GM12878 (cell line): ENCODE data around the gene QPRT.

ENCODE experiments used
- CEBPB ChIP-seq, 2 experiments: fragments of 150-350 bp in 1 of 2; IDR thresholded peaks; 2 replicates each; pipeline ENCODE4 v1.6.1; 2012 to 2014; ENCODE audit warnings: low read depth in 2 of 2, low read length in 2 of 2, borderline replicate concordance in 1 of 2, inconsistent platforms in 1 of 2
- CHD2 ChIP-seq: IDR thresholded peaks from 2 replicates; pipeline ENCODE4 v1.6.1; 2011; ENCODE audit warnings: low read depth, low read length, improper control_type of control experiment, borderline replicate concordance
- CREB1 ChIP-seq: IDR thresholded peaks from 2 replicates; pipeline ENCODE4 v1.6.1; 2012; ENCODE audit warnings: low read depth, mild to moderate bottlenecking, inconsistent platforms
- CTCF ChIP-seq, 3 experiments: IDR thresholded peaks in 2 of 3; conservative IDR thresholded peaks in 1 of 3; 2 replicates each; pipeline ENCODE4 v1.5.1; 2011; ENCODE audit warnings: low read depth in 3 of 3, low read length in 3 of 3, mild to moderate bottlenecking in 3 of 3, control low read depth in 2 of 3, moderate library complexity in 2 of 3, inconsistent platforms in 1 of 3, mixed read lengths in 1 of 3; ENCODE audit not compliant: control insufficient read depth in 2 of 3, insufficient read depth in 1 of 3; ENCODE audit errors: extremely low read depth in 1 of 3
- EP300 ChIP-seq, 2 experiments: fragments of 150-350 bp in 1 of 2; IDR thresholded peaks; 2 replicates each; pipeline ENCODE4 v1.6.1; 2011 to 2012; ENCODE audit warnings: low read depth in 2 of 2, low read length in 2 of 2, borderline replicate concordance in 1 of 2, improper control_type of control experiment in 1 of 2, inconsistent platforms in 1 of 2; ENCODE audit not compliant: control insufficient read depth in 1 of 2
- JUND ChIP-seq: IDR thresholded peaks from 2 replicates; pipeline ENCODE4 v1.6.1; 2012; ENCODE audit warnings: low read depth, mild to moderate bottlenecking, low read length, improper control_type of control experiment, moderate library complexity
- SMC3 ChIP-seq: IDR thresholded peaks from 2 replicates; pipeline ENCODE4 v1.6.1; 2011; ENCODE audit warnings: low read length, improper control_type of control experiment, borderline replicate concordance
- SP1 ChIP-seq: IDR thresholded peaks from one replicate; pipeline ENCODE4 v1.6.1; 2011; ENCODE audit warnings: low read depth, low read length
- TARDBP ChIP-seq: IDR thresholded peaks from 2 replicates; pipeline ENCODE4 v1.6.1; 2016; ENCODE audit warnings: borderline replicate concordance
- YY1 ChIP-seq: IDR thresholded peaks from 2 replicates; pipeline ENCODE4 v1.6.1; 2011; ENCODE audit warnings: low read depth, mild to moderate bottlenecking, low read length
- ZNF274 ChIP-seq: IDR thresholded peaks from one replicate; pipeline ENCODE4 v1.8.0; 2011; ENCODE audit not compliant: insufficient read length, insufficient read depth
- TF ChIP-seq, protein P1 (sequence below): fragments of 450-650 bp; formaldehyde crosslinking; IDR thresholded peaks from 2 replicates; pipeline ENCODE4 v1.5.0; 2022; ENCODE audit warnings: mild to moderate bottlenecking, missing genetic modification characterization
- TF ChIP-seq, protein P2 (sequence below): IDR thresholded peaks from 2 replicates; pipeline ENCODE4 v1.6.1; 2012; ENCODE audit warnings: improper control_type of control experiment, low read depth, low read length; ENCODE audit not compliant: insufficient replicate concordance
- TF ChIP-seq, protein P3 (sequence below): IDR thresholded peaks from 2 replicates; pipeline ENCODE4 v1.6.1; 2012; ENCODE audit warnings: mild to moderate bottlenecking, low read depth, low read length

DNA sequence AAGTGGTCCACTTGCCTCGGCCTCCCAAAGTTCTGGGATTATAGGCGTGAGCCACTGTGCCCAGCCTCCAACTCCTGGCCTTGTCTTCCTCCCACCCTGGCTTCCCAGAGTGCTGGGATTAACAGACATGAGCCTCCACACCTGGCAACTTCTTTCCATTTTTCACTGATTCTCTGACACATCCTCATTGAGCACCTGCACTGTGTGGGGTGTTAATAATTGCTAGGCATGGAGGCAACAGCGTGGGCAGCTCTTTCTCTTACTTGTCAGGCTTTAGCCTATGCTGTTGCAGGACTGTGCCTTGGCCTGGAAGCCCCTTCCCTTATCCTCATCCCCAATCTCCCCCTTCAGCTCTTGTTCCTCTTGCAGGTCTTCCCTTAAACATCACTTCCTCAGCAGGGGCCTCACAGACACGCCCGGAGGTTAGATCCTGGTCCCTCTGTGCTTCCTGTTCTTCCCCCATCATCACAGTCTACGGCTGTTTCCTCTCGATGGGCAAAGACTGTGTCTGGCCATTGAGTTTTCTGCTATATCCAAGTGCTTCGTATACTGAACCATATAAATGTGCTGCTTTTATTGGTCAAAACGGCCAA lies 7.9 kb downstream of the QPRT start:
- no peak for TF ChIP-seq CREB1
- no peak for TF ChIP-seq YY1
- TF ChIP-seq EP300 (IDR thresholded peaks at IDR 0.05; ENCODE audit: borderline replicate concordance in 1 of 2, control insufficient read depth in 1 of 2, low read depth in 2 of 2, low read length in 2 of 2) = no peak
- no peak for TF ChIP-seq CTCF (IDR thresholded peaks at IDR 0.05 in 2 of 3, conservative IDR thresholded peaks at IDR 0.05 in 1 of 3; ENCODE audit: control insufficient read depth in 2 of 3, extremely low read depth in 1 of 3, insufficient read depth in 1 of 3, low read depth in 3 of 3, low read length in 3 of 3)
- TF ChIP-seq CHD2 = no peak
- TF ChIP-seq JUND = no peak
- TF ChIP-seq SP1 = no peak
- TF ChIP-seq TARDBP = no peak
- TF ChIP-seq ZNF274 = no peak
- TF ChIP-seq, protein P1, sequence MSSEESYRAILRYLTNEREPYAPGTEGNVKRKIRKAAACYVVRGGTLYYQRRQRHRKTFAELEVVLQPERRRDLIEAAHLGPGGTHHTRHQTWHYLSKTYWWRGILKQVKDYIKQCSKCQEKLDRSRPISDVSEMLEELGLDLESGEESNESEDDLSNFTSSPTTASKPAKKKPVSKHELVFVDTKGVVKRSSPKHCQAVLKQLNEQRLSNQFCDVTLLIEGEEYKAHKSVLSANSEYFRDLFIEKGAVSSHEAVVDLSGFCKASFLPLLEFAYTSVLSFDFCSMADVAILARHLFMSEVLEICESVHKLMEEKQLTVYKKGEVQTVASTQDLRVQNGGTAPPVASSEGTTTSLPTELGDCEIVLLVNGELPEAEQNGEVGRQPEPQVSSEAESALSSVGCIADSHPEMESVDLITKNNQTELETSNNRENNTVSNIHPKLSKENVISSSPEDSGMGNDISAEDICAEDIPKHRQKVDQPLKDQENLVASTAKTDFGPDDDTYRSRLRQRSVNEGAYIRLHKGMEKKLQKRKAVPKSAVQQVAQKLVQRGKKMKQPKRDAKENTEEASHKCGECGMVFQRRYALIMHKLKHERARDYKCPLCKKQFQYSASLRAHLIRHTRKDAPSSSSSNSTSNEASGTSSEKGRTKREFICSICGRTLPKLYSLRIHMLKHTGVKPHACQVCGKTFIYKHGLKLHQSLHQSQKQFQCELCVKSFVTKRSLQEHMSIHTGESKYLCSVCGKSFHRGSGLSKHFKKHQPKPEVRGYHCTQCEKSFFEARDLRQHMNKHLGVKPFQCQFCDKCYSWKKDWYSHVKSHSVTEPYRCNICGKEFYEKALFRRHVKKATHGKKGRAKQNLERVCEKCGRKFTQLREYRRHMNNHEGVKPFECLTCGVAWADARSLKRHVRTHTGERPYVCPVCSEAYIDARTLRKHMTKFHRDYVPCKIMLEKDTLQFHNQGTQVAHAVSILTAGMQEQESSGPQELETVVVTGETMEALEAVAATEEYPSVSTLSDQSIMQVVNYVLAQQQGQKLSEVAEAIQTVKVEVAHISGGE (CRISPR knock-in tag) = no peak
- TF ChIP-seq CEBPB (IDR thresholded peaks at IDR 0.05; ENCODE audit: borderline replicate concordance in 1 of 2, low read depth in 2 of 2, low read length in 2 of 2) = no peak
- TF ChIP-seq SMC3 = no peak
- TF ChIP-seq, protein P2, sequence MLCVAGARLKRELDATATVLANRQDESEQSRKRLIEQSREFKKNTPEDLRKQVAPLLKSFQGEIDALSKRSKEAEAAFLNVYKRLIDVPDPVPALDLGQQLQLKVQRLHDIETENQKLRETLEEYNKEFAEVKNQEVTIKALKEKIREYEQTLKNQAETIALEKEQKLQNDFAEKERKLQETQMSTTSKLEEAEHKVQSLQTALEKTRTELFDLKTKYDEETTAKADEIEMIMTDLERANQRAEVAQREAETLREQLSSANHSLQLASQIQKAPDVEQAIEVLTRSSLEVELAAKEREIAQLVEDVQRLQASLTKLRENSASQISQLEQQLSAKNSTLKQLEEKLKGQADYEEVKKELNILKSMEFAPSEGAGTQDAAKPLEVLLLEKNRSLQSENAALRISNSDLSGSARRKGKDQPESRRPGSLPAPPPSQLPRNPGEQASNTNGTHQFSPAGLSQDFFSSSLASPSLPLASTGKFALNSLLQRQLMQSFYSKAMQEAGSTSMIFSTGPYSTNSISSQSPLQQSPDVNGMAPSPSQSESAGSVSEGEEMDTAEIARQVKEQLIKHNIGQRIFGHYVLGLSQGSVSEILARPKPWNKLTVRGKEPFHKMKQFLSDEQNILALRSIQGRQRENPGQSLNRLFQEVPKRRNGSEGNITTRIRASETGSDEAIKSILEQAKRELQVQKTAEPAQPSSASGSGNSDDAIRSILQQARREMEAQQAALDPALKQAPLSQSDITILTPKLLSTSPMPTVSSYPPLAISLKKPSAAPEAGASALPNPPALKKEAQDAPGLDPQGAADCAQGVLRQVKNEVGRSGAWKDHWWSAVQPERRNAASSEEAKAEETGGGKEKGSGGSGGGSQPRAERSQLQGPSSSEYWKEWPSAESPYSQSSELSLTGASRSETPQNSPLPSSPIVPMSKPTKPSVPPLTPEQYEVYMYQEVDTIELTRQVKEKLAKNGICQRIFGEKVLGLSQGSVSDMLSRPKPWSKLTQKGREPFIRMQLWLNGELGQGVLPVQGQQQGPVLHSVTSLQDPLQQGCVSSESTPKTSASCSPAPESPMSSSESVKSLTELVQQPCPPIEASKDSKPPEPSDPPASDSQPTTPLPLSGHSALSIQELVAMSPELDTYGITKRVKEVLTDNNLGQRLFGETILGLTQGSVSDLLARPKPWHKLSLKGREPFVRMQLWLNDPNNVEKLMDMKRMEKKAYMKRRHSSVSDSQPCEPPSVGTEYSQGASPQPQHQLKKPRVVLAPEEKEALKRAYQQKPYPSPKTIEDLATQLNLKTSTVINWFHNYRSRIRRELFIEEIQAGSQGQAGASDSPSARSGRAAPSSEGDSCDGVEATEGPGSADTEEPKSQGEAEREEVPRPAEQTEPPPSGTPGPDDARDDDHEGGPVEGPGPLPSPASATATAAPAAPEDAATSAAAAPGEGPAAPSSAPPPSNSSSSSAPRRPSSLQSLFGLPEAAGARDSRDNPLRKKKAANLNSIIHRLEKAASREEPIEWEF = no peak
- TF ChIP-seq, protein P3, sequence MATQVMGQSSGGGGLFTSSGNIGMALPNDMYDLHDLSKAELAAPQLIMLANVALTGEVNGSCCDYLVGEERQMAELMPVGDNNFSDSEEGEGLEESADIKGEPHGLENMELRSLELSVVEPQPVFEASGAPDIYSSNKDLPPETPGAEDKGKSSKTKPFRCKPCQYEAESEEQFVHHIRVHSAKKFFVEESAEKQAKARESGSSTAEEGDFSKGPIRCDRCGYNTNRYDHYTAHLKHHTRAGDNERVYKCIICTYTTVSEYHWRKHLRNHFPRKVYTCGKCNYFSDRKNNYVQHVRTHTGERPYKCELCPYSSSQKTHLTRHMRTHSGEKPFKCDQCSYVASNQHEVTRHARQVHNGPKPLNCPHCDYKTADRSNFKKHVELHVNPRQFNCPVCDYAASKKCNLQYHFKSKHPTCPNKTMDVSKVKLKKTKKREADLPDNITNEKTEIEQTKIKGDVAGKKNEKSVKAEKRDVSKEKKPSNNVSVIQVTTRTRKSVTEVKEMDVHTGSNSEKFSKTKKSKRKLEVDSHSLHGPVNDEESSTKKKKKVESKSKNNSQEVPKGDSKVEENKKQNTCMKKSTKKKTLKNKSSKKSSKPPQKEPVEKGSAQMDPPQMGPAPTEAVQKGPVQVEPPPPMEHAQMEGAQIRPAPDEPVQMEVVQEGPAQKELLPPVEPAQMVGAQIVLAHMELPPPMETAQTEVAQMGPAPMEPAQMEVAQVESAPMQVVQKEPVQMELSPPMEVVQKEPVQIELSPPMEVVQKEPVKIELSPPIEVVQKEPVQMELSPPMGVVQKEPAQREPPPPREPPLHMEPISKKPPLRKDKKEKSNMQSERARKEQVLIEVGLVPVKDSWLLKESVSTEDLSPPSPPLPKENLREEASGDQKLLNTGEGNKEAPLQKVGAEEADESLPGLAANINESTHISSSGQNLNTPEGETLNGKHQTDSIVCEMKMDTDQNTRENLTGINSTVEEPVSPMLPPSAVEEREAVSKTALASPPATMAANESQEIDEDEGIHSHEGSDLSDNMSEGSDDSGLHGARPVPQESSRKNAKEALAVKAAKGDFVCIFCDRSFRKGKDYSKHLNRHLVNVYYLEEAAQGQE = no peak
